Activated B cell treated with CpG ODN at 0.5 μM for 24 hours (primary cell): ENCODE measurements around the gene PLCG2. TPM values are rescaled to one million over a fixed set of nuclear protein-coding genes. Genes with fewer than 3 reads are reported as not detected.

Source experiments
- ATAC-seq: fragments of 200-7000 bp; cut with Tn5 transposase; one replicate; pipeline ENCODE4 v1.10.0; 2021; ENCODE audit warnings: low read depth, mild to moderate bottlenecking, moderate library complexity
- CTCF ChIA-PET: fragments of 350-600 bp; sonication (Branson Sonifier 250); formaldehyde crosslinking; loops from one replicate; lab custom pipeline; 2021; ENCODE audit warnings: antibody characterized with exemption; lab: Charles Lee
- POLR2A ChIA-PET: fragments of 350-600 bp; sonication (Branson Sonifier 250); formaldehyde crosslinking; loops from one replicate; lab custom pipeline; 2021; ENCODE audit warnings: antibody characterized with exemption; lab: Charles Lee
- DNase-seq: peaks from one replicate; pipeline ENCODE4 v3.0.0; 2022
- H3K27ac Mint-ChIP-seq: one replicate; pipeline ENCODE4 v1.8.0; 2020; ENCODE audit warnings: mixed read lengths
- H3K27me3 Mint-ChIP-seq: one replicate; pipeline ENCODE4 v1.8.0; 2021; ENCODE audit warnings: mixed read lengths
- H3K36me3 Mint-ChIP-seq: one replicate; pipeline ENCODE4 v1.8.0; 2021; ENCODE audit warnings: low read depth, mixed read lengths
- H3K4me1 Mint-ChIP-seq: one replicate; pipeline ENCODE4 v1.8.0; 2021; ENCODE audit warnings: mixed read lengths
- H3K4me3 Mint-ChIP-seq: one replicate; pipeline ENCODE4 v1.8.0; 2020; ENCODE audit warnings: mild to moderate bottlenecking, mixed read lengths
- H3K9me3 Mint-ChIP-seq: one replicate; pipeline ENCODE4 v1.8.0; 2020; ENCODE audit warnings: mixed read lengths
- CTCF ChIP-seq: fragments of 200-600 bp; IDR thresholded peaks from one replicate; pipeline ENCODE4 v1.8.0; 2022; ENCODE audit warnings: antibody characterized with exemption, mild to moderate bottlenecking
- intact Hi-C: fragments of 100-400 bp; cut with micrococcal nuclease; formaldehyde crosslinking; loops from one replicate; pipeline ENCODE4 v1.15.1; 2024
- total RNA-seq: library from RNA; stranded (reverse); gene quantifications from 2 replicates; pipeline ENCODE4 v1.2.3, GENCODE V29; 2022

PLCG2 gene
- total RNA-seq, 1 donor from 2014 or later: 525 TPM

GRCh38 chr16:81881228-81881627 lies 102.1 kb downstream of the PLCG2 start:
- DNase-seq (no peak), ATAC-seq (no peak)
- H3K4me3 Mint-ChIP-seq: no peak overlapping the region
- ChIA-PET POLR2A (no interaction called here), CTCF (no interaction called here)
- no peak for TF ChIP-seq CTCF
- no peaks in the 10 kb centered on the region for H3K27me3 Mint-ChIP-seq
- intact Hi-C loops: loop anchor here (10.0 kb wide), 1 partner anchor 376 kb away; no protein-coding TSS in a partner anchor
- H3K27ac Mint-ChIP-seq: no peak overlapping the region
- H3K36me3 Mint-ChIP-seq: peaks cover 80% of the 10 kb centered on the region
- peaks cover 3% of the 10 kb centered on the region for H3K4me1 Mint-ChIP-seq
- no peaks in the 10 kb centered on the region for H3K9me3 Mint-ChIP-seq

- no peak overlapping the region for H3K4me3 Mint-ChIP-seq
- ATAC-seq (no peak), DNase-seq (no peak)
- peaks cover 3% of the 10 kb centered on the region for H3K4me1 Mint-ChIP-seq
- no peaks in the 10 kb centered on the region for H3K27me3 Mint-ChIP-seq
- H3K27ac Mint-ChIP-seq: peak overlapping the region; percentile 61
- H3K9me3 Mint-ChIP-seq: no peaks in the 10 kb centered on the region
- H3K36me3 Mint-ChIP-seq: peaks cover 82% of the 10 kb centered on the region
- CTCF ChIA-PET: no interaction called here
- POLR2A ChIA-PET: no interaction called here
- intact Hi-C loops: loop anchor here (10.0 kb wide), 1 partner anchor 378 kb away; no protein-coding TSS in a partner anchor
- no peak for TF ChIP-seq CTCF
Measured at GRCh38 chr16:81882559-81882958, 103.5 kb downstream of the PLCG2 start.

GRCh38 chr16:81883235-81883634 lies 104.1 kb downstream of the PLCG2 start:
- H3K36me3 Mint-ChIP-seq: peaks cover 85% of the 10 kb centered on the region
- H3K27me3 Mint-ChIP-seq: no peaks in the 10 kb centered on the region
- H3K4me1 Mint-ChIP-seq: peaks cover 3% of the 10 kb centered on the region
- ATAC-seq (no peak), DNase-seq (no peak)
- H3K4me3 Mint-ChIP-seq: no peak overlapping the region
- no peaks in the 10 kb centered on the region for H3K9me3 Mint-ChIP-seq
- ChIA-PET POLR2A (no interaction called here), CTCF (no interaction called here)
- no peak for TF ChIP-seq CTCF
- intact Hi-C loops: loop anchor here (10.0 kb wide), 1 partner anchor 378 kb away; no protein-coding TSS in a partner anchor
- peak overlapping the region; percentile 61 for H3K27ac Mint-ChIP-seq

- Mint-ChIP-seq H3K27me3 (no peaks in the 10 kb centered on the region), H3K9me3 (no peaks in the 10 kb centered on the region), H3K27ac (no peak overlapping the region), H3K4me1 (no peaks in the 10 kb centered on the region), H3K4me3 (no peak overlapping the region), H3K36me3 (peaks cover 75% of the 10 kb centered on the region)
- peak; percentile 81 for ATAC-seq
- DNase-seq: no peak
- TF ChIP-seq CTCF: peak; percentile 46
- CTCF ChIA-PET: interaction anchor here (0.9 to 5.6 kb wide), 9 partner anchors 11 to 521 kb away, joined by 3 to 40 read pairs (median 3); no protein-coding TSS in a partner anchor
- intact Hi-C loops: loop anchor here (1.0 to 10.0 kb wide), 2 partner anchors 381 to 520 kb away; no protein-coding TSS in a partner anchor
- POLR2A ChIA-PET: no interaction called here
Measured at GRCh38 chr16:81885976-81886586, 107.0 kb downstream of the PLCG2 start.

- ChIA-PET POLR2A (no interaction called here), CTCF (interaction anchor here (1.3 to 5.6 kb wide), 4 partner anchors 9 to 159 kb away, joined by 3 to 40 read pairs (median 6); no protein-coding TSS in a partner anchor)
- DNase-seq (no peak), ATAC-seq (no peak)
- Mint-ChIP-seq H3K27me3 (no peaks in the 10 kb centered on the region), H3K9me3 (no peaks in the 10 kb centered on the region), H3K4me1 (no peaks in the 10 kb centered on the region), H3K4me3 (no peak overlapping the region), H3K36me3 (peaks cover 80% of the 10 kb centered on the region), H3K27ac (no peak overlapping the region)
- no peak for TF ChIP-seq CTCF
- intact Hi-C loops: loop anchor here (10.0 kb wide), 1 partner anchor 384 kb away; no protein-coding TSS in a partner anchor
Measured at GRCh38 chr16:81888520-81889394, 109.7 kb downstream of the PLCG2 start.
